HFF-Myc (cell line): Measurements from ENCODE around the gene LMAN1L.

Experiments
- DNase-seq: peaks from one replicate; pipeline ENCODE4 v3.0.0-alpha.2; 2011; ENCODE audit warnings: low read depth; ENCODE audit errors: extremely low read depth
- H3K4me3 ChIP-seq: replicated peaks from 2 replicates; pipeline ENCODE4 v1.5.1; 2011; ENCODE audit warnings: low read depth, mild to moderate bottlenecking, control low read depth, low read length
- CTCF ChIP-seq: IDR thresholded peaks from 2 replicates; pipeline ENCODE4 v1.5.1; 2012; ENCODE audit warnings: mild to moderate bottlenecking, low read depth, low read length, control low read depth; ENCODE audit errors: missing control alignments

LMAN1L gene

GRCh38 chr15:74800559-74801094 lies 12.0 kb upstream of the LMAN1L start:
- no peak for DNase-seq
- TF ChIP-seq CTCF, result no peak
- H3K4me3 ChIP-seq, result no peak overlapping the region

GRCh38 chr15:74801311-74801997 lies 11.2 kb upstream of the LMAN1L start:
- no peak overlapping the region for H3K4me3 ChIP-seq
- no peak for DNase-seq
- TF ChIP-seq CTCF, result no peak

- no peak for DNase-seq
- H3K4me3 ChIP-seq, result no peak overlapping the region
- TF ChIP-seq CTCF, result no peak
Observed at GRCh38 chr15:74802290-74802689, 10.3 kb upstream of the LMAN1L start.

DNA sequence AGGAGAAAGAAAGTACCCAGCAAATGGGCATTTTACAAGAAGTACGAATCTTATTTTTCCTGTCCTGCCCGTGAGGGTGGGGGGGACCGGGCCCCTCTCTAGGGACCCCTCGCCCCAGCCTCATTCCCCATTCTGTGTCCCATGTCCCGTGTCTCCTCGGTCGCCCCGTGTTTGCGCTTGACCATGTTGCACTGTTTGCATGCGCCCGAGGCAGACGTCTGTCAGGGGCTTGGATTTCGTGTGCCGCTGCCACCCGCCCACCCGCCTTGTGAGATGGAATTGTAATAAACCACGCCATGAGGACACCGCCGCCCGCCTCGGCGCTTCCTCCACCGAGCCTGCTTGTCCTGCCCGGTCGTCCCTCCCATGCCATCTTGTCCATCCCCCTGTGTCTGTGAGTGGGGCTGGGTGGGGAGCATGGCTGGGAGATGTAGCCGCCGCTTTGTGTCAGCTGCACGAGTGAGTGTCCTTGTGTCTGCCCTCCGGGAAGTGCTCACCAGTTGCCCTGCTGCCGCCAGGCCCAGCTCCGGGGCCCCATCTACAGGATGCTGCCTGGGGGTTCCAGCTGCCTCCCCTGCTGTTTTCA lies 9.7 kb upstream of the LMAN1L start:
- no peak for DNase-seq
- no peak for TF ChIP-seq CTCF
- H3K4me3 ChIP-seq, result no peak overlapping the region

DNA sequence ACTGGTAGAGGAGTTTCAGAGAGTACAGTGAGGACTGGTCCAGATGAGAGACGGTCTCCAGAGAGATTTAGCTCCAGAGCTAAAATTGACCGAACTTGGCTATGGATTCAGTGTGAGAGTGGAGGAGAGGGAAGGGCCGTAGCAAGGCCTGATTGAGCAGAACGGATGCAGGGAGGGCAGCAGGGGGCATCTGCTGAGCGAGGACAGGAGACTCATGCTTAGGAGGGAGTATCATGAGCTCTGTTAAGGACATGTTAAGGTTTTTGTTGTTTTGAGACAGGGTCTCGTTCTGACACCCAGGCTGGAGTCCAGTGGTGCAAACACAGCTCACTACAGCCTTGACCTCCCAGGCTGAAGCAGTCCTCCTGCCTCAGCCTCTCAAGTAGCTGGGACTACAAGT lies 7.7 kb upstream of the LMAN1L start:
- DNase-seq, result no peak
- no peak for TF ChIP-seq CTCF
- H3K4me3 ChIP-seq, result no peak overlapping the region

- no peak overlapping the region for H3K4me3 ChIP-seq
- no peak for TF ChIP-seq CTCF
- no peak for DNase-seq
Observed at GRCh38 chr15:74807282-74807681, 5.4 kb upstream of the LMAN1L start.
